Measurements from ENCODE around the gene CTCFL.

GRCh38 chr20:57570145-57570850 is 45.4 kb upstream of the CTCFL start:
- TF ChIP-seq EZH2phosphoT487 (IDR thresholded peaks at IDR 0.05; ENCODE audit: borderline replicate concordance, low read depth, low read length) (no peak), CTCF (conservative IDR thresholded peaks at IDR 0.05; ENCODE audit: low read length) (no peak)

All from OCI-LY7 (cell line).